HEK293 (cell line): ENCODE results near the gene FOXN1.

ENCODE experiments used
- KLF9 ChIP-seq: fragments of 450-650 bp; formaldehyde crosslinking; IDR thresholded peaks from 2 replicates; pipeline ENCODE4 v1.5.1; 2016; ENCODE audit warnings: missing biosample characterization, missing genetic modification characterization, low read depth
- YY1 ChIP-seq: fragments of 450-650 bp; formaldehyde crosslinking; IDR thresholded peaks from 2 replicates; pipeline ENCODE4 v1.5.1; 2018; ENCODE audit warnings: missing biosample characterization, missing genetic modification characterization
- ZBTB20 ChIP-seq: fragments of 450-650 bp; formaldehyde crosslinking; IDR thresholded peaks from 2 replicates; pipeline ENCODE4 v1.5.1; 2016; ENCODE audit warnings: missing biosample characterization, missing genetic modification characterization
- ZEB2 ChIP-seq: fragments of 450-650 bp; formaldehyde crosslinking; IDR thresholded peaks from 2 replicates; pipeline ENCODE4 v1.5.1; 2016; ENCODE audit warnings: missing biosample characterization, missing genetic modification characterization
- ZNF324 ChIP-seq: fragments of 450-650 bp; formaldehyde crosslinking; IDR thresholded peaks from 2 replicates; pipeline ENCODE4 v1.5.1; 2016; ENCODE audit warnings: missing biosample characterization, missing genetic modification characterization
- TF ChIP-seq, protein P1 (sequence below): fragments of 450-650 bp; formaldehyde crosslinking; IDR thresholded peaks from 2 replicates; pipeline ENCODE4 v1.5.1; 2016; ENCODE audit warnings: missing biosample characterization, missing genetic modification characterization
- TF ChIP-seq, protein P2 (sequence below): IDR thresholded peaks from 2 replicates; pipeline ENCODE4 v1.6.1; 2011; ENCODE audit warnings: mild to moderate bottlenecking, low read depth, low read length, borderline replicate concordance

DNA sequence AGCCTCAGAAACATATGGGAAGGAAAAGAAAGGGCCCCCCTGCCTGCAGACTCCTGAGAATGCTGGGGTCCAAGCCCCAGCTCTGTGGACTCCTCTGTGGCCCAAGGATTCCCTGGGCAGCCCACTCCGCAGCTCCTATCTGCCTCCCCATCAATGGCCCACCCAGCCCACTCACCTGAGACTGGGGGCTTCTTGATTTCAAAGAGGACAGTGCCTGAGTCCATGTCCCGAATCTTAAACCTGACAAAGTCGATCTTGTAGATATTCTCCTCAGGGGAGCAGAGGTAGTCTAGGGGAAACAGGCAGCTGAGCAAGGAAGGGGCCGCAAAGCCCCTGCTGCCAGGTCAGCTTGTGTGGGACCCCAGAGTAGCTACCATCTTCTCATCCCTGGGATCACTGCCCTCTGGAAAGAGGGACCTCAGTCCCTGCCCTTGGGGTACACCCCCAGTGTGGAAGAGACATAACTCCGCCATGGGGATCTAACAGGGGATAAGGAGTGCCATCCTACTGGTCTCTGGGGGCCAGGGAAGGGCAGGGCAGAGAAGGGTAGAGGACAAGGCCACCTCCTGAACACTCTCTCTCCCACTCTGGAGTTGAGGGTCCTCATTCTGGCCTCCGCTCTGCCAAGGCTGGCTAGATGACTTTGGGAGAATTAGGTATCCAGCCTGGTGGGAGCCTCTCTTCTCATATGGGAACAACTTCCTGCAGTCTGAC, 42.4 kb downstream of the FOXN1 start:
- TF ChIP-seq, protein P1, sequence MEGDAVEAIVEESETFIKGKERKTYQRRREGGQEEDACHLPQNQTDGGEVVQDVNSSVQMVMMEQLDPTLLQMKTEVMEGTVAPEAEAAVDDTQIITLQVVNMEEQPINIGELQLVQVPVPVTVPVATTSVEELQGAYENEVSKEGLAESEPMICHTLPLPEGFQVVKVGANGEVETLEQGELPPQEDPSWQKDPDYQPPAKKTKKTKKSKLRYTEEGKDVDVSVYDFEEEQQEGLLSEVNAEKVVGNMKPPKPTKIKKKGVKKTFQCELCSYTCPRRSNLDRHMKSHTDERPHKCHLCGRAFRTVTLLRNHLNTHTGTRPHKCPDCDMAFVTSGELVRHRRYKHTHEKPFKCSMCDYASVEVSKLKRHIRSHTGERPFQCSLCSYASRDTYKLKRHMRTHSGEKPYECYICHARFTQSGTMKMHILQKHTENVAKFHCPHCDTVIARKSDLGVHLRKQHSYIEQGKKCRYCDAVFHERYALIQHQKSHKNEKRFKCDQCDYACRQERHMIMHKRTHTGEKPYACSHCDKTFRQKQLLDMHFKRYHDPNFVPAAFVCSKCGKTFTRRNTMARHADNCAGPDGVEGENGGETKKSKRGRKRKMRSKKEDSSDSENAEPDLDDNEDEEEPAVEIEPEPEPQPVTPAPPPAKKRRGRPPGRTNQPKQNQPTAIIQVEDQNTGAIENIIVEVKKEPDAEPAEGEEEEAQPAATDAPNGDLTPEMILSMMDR (tag by site-specific recombination) = no peak; the same call in 1 of the 2 replicates
- TF ChIP-seq ZBTB20 (tag by site-specific recombination) = no peak
- TF ChIP-seq, protein P2, sequence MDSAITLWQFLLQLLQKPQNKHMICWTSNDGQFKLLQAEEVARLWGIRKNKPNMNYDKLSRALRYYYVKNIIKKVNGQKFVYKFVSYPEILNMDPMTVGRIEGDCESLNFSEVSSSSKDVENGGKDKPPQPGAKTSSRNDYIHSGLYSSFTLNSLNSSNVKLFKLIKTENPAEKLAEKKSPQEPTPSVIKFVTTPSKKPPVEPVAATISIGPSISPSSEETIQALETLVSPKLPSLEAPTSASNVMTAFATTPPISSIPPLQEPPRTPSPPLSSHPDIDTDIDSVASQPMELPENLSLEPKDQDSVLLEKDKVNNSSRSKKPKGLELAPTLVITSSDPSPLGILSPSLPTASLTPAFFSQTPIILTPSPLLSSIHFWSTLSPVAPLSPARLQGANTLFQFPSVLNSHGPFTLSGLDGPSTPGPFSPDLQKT = no peak
- no peak for TF ChIP-seq YY1 (tag by site-specific recombination)
- TF ChIP-seq ZEB2 (tag by site-specific recombination) = no peak
- no peak for TF ChIP-seq KLF9
- no peak for TF ChIP-seq ZNF324 (tag by site-specific recombination)
